OCI-LY3 (cell line): Measurements from ENCODE around the gene FAM110A.

Experiments used
- EZH2phosphoT487 ChIP-seq: fragments of 200-600 bp; shearing (Covaris generic); IDR thresholded peaks from 2 replicates; pipeline ENCODE4 v1.6.1; 2018; ENCODE audit warnings: antibody characterized with exemption, mixed run types, low read depth
- TF ChIP-seq, protein P1 (sequence below): fragments of 200-600, 300-600 bp; sonication (generic); IDR thresholded peaks from 2 replicates; pipeline ENCODE4 v1.5.1; 2014; ENCODE audit warnings: antibody characterized with exemption, low read length, low read depth

- TF ChIP-seq, protein P1, sequence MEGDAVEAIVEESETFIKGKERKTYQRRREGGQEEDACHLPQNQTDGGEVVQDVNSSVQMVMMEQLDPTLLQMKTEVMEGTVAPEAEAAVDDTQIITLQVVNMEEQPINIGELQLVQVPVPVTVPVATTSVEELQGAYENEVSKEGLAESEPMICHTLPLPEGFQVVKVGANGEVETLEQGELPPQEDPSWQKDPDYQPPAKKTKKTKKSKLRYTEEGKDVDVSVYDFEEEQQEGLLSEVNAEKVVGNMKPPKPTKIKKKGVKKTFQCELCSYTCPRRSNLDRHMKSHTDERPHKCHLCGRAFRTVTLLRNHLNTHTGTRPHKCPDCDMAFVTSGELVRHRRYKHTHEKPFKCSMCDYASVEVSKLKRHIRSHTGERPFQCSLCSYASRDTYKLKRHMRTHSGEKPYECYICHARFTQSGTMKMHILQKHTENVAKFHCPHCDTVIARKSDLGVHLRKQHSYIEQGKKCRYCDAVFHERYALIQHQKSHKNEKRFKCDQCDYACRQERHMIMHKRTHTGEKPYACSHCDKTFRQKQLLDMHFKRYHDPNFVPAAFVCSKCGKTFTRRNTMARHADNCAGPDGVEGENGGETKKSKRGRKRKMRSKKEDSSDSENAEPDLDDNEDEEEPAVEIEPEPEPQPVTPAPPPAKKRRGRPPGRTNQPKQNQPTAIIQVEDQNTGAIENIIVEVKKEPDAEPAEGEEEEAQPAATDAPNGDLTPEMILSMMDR, result peak; percentile 97
- no peak for TF ChIP-seq EZH2phosphoT487
Measured at GRCh38 chr20:815914-816606, 17.5 kb upstream of the FAM110A start.
